ENCODE measurements around the gene TRAPPC2. TPM values are rescaled to one million over a fixed set of nuclear protein-coding genes. Genes with fewer than 3 reads are reported as not detected.

TRAPPC2 gene
- total RNA-seq, 6 experiments from 2014 or later, result 9.2 to 13.8 (median 10.2) TPM

DNA sequence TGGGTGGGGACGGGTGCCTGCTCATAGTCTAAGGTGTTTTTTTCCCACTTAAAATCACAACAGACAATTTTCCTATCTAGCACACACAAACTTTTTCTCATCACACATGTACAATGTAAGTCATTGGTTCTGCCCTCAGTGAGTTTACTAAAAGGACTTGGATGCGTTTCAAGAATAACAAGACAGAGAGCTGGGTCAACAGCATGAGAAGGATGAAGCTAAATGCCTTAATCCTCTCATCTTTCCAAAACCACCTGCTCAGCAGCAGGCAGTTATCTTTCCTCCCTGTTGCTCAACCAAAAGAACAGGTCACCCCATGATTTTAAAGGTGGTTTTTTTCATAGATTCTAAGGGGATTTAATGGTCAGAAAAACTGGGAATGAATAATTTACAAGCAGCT is 40.3 kb upstream of the TRAPPC2 start:
- TF ChIP-seq, protein P1, sequence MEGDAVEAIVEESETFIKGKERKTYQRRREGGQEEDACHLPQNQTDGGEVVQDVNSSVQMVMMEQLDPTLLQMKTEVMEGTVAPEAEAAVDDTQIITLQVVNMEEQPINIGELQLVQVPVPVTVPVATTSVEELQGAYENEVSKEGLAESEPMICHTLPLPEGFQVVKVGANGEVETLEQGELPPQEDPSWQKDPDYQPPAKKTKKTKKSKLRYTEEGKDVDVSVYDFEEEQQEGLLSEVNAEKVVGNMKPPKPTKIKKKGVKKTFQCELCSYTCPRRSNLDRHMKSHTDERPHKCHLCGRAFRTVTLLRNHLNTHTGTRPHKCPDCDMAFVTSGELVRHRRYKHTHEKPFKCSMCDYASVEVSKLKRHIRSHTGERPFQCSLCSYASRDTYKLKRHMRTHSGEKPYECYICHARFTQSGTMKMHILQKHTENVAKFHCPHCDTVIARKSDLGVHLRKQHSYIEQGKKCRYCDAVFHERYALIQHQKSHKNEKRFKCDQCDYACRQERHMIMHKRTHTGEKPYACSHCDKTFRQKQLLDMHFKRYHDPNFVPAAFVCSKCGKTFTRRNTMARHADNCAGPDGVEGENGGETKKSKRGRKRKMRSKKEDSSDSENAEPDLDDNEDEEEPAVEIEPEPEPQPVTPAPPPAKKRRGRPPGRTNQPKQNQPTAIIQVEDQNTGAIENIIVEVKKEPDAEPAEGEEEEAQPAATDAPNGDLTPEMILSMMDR (IDR thresholded peaks at IDR 0.05), result no peak
- no peak overlapping the region for H3K27ac Mint-ChIP-seq
- H3K4me1 Mint-ChIP-seq (ENCODE audit: low read depth), result peaks cover 11% of the 10 kb centered on the region
- H3K4me3 Mint-ChIP-seq, result no peak overlapping the region
- peaks cover 7% of the 10 kb centered on the region for H3K36me3 Mint-ChIP-seq (ENCODE audit: low read depth)
- no peaks in the 10 kb centered on the region for H3K27me3 Mint-ChIP-seq (ENCODE audit: insufficient read depth)
- DNase-seq, result no peak
- H3K9me3 Mint-ChIP-seq, result no peaks in the 10 kb centered on the region

DNA sequence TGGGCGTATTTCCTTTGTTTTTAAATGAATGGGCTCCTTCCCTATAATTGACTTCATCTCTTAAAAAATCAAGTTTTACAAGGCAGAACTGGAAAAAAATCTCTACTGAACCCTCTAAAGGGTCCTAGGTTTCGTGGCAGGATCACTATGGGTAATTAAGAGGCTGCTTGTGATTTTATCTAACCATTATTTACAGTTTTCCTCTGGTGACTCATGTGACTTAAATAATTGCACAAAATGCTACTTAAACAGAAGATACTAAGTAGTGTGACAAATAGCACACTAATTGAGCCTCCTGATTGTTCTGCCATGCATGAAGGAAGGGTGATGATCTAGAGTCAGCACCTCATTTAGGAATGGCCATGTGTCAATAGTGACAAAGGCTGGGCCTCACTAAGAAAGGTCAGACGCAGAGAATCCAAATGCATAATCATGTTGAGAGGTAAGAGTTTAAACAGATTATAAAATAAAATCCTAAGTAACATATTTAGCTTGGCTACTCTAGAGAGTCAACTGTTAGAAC is 35.7 kb upstream of the TRAPPC2 start:
- Mint-ChIP-seq H3K36me3 (ENCODE audit: low read depth) (peaks cover 11% of the 10 kb centered on the region), H3K27me3 (ENCODE audit: insufficient read depth) (no peaks in the 10 kb centered on the region), H3K27ac (no peak overlapping the region), H3K9me3 (no peaks in the 10 kb centered on the region), H3K4me1 (ENCODE audit: low read depth) (no peaks in the 10 kb centered on the region), H3K4me3 (no peak overlapping the region)
- DNase-seq, result no peak
- TF ChIP-seq, protein P1 (IDR thresholded peaks at IDR 0.05), result no peak

DNA sequence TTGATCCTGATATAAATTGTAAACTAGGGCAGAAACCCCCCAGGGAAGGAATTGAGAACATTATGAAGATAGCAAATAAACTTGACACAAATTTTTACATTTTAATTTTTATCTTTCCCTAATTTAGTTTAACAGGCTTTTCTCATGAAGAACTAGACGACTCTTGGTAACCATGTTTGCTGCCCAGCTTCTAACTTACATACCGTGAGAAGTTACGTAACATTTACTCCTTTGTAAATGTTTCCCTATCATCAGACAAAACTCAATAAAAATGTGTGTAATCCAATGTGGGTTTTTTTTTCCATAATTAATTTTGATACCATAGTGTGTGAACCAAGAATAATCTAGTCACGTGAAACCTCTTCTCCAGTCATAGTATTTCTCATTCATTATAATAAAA is 34.5 kb upstream of the TRAPPC2 start:
- H3K4me3 Mint-ChIP-seq, result no peak overlapping the region
- peaks cover 4% of the 10 kb centered on the region; the same call in 1 of the 2 replicates for H3K36me3 Mint-ChIP-seq (ENCODE audit: low read depth)
- no peak for DNase-seq
- H3K27me3 Mint-ChIP-seq (ENCODE audit: insufficient read depth), result no peaks in the 10 kb centered on the region
- TF ChIP-seq, protein P1 (IDR thresholded peaks at IDR 0.05), result no peak
- H3K27ac Mint-ChIP-seq, result no peak overlapping the region
- no peaks in the 10 kb centered on the region for H3K9me3 Mint-ChIP-seq
- no peaks in the 10 kb centered on the region for H3K4me1 Mint-ChIP-seq (ENCODE audit: low read depth)

DNA sequence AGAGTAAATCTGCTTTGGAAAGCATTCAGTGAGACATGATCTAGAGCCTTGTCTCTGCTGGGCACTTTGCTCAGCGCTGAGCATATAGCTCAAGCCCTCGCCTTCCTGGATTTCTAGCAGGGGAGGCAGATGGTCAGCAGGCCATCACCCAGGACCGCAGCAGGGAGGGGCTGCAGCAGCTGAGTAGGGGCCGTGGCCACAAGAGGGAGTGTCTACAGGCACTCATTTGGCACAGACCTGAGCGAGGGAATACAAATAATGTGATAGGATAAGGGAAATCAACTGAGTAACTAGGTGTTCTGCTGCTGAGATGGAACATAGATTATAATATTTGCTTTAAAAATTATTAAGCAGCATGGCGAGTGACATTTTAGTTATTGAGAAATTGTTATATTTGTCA is 30.3 kb upstream of the TRAPPC2 start:
- H3K27ac Mint-ChIP-seq, result no peak overlapping the region
- no peak overlapping the region for H3K4me3 Mint-ChIP-seq
- H3K9me3 Mint-ChIP-seq, result no peaks in the 10 kb centered on the region
- DNase-seq, result no peak
- H3K27me3 Mint-ChIP-seq (ENCODE audit: insufficient read depth), result no peaks in the 10 kb centered on the region
- H3K4me1 Mint-ChIP-seq (ENCODE audit: low read depth), result peaks cover 8% of the 10 kb centered on the region
- TF ChIP-seq, protein P1 (IDR thresholded peaks at IDR 0.05), result 0 out of 2 replicates have a peak, but pooled peaks have one; percentile 20
- H3K36me3 Mint-ChIP-seq (ENCODE audit: low read depth), result peaks cover 4% of the 10 kb centered on the region

DNA sequence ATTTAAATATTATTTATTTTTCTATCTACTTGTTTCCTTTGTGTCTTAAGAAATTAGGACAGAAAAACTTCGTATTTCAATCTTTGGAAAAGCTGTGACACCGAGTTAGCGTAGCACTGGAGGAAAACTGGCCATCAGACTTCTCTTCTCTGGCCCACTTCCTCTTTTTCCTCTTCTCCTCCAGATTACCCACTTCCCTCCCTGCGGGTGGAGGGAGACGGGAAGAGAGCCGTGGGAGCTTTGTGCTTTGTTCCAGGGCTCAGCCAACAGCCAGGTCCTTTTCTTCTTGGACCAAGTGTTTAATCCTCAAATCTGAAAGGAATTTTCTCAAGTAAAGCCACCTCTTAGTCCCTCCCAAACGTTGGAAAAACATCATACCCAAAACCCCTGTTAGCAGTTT is 29.9 kb upstream of the TRAPPC2 start:
- no peaks in the 10 kb centered on the region for H3K9me3 Mint-ChIP-seq
- peaks cover 4% of the 10 kb centered on the region; the same call in 1 of the 2 replicates for H3K36me3 Mint-ChIP-seq (ENCODE audit: low read depth)
- H3K4me3 Mint-ChIP-seq, result no peak overlapping the region
- no peak overlapping the region for H3K27ac Mint-ChIP-seq
- TF ChIP-seq, protein P1 (IDR thresholded peaks at IDR 0.05), result no peak
- no peaks in the 10 kb centered on the region for H3K27me3 Mint-ChIP-seq (ENCODE audit: insufficient read depth)
- DNase-seq, result no peak
- peaks cover 8% of the 10 kb centered on the region for H3K4me1 Mint-ChIP-seq (ENCODE audit: low read depth)

DNA sequence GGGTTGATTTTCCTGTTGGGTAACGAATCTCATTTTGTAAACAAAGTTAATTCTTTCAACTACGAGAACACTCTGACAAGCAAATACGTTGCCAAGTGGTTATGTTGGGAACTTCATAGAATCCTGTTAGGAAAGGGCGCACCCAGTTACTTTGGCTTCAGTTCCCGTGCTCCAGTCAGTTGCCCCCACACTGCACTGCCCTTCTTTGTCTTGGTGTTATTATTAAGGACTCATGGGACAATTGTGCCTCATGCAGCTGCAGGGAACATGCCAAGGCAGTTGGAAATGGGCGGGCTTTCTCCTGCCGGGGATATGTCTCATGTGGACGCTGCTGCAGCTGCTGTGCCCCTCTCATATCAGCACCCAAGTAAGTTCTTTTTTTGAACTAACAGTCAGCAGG is 29.1 kb upstream of the TRAPPC2 start:
- TF ChIP-seq, protein P1 (IDR thresholded peaks at IDR 0.05), result no peak
- H3K9me3 Mint-ChIP-seq, result no peaks in the 10 kb centered on the region
- no peak overlapping the region for H3K4me3 Mint-ChIP-seq
- H3K27me3 Mint-ChIP-seq (ENCODE audit: insufficient read depth), result no peaks in the 10 kb centered on the region
- H3K36me3 Mint-ChIP-seq (ENCODE audit: low read depth), result peaks cover 4% of the 10 kb centered on the region; the same call in 1 of the 2 replicates
- H3K27ac Mint-ChIP-seq, result no peak overlapping the region
- DNase-seq, result no peak
- peaks cover 8% of the 10 kb centered on the region for H3K4me1 Mint-ChIP-seq (ENCODE audit: low read depth)

Data from HFFc6 (cell line).